ENCODE results near the gene WFDC12.
A peak's percentile ranks its signal among the peaks of the same experiment; 100 is the strongest.
"Not testable (repeated sequence)": the region's sequence is repeated elsewhere in the genome, so short reads cannot be mapped to it uniquely, and the experiment has no call there.

The WFDC12 gene

GRCh38 chr20:45124365-45124764, at the start of gene WFDC12:
TSS of gene WFDC12 (minus strand) at chr20:45124465. CDS start at chr20:45124447, 18 bp downstream.
- DNase-seq (ENCODE audit: low spot score): no peak

GRCh38 chr20:45173522-45173921, 49.3 kb upstream of the WFDC12 start:
- DNase-seq (ENCODE audit: low spot score): no peak

- no peak for DNase-seq (ENCODE audit: low spot score)
Observed at GRCh38 chr20:45164906-45165305, 40.6 kb upstream of the WFDC12 start.

GRCh38 chr20:45163083-45163803, 39.0 kb upstream of the WFDC12 start:
- DNase-seq (ENCODE audit: low spot score): no peak

GRCh38 chr20:45157962-45158361, 33.7 kb upstream of the WFDC12 start:
- peak; percentile 49 for DNase-seq (ENCODE audit: low spot score)

- no peak for DNase-seq (ENCODE audit: low spot score)
Observed at GRCh38 chr20:45156713-45157112, 32.4 kb upstream of the WFDC12 start.

- DNase-seq (ENCODE audit: low spot score): not testable (repeated sequence)
Observed at GRCh38 chr20:45154794-45155193, 30.5 kb upstream of the WFDC12 start.

GRCh38 chr20:45154183-45154582, 29.9 kb upstream of the WFDC12 start:
- DNase-seq (ENCODE audit: low spot score): no peak

- no peak for DNase-seq (ENCODE audit: low spot score)
Observed at GRCh38 chr20:45153752-45154151, 29.5 kb upstream of the WFDC12 start.

- no peak for DNase-seq (ENCODE audit: low spot score)
Observed at GRCh38 chr20:45153147-45153546, 28.9 kb upstream of the WFDC12 start.

- no peak for DNase-seq (ENCODE audit: low spot score)
Observed at GRCh38 chr20:45152405-45152804, 28.1 kb upstream of the WFDC12 start.

GRCh38 chr20:45149062-45149461, 24.8 kb upstream of the WFDC12 start:
- no peak for DNase-seq (ENCODE audit: low spot score)

GRCh38 chr20:45140836-45141235, 16.6 kb upstream of the WFDC12 start:
- DNase-seq (ENCODE audit: low spot score): no peak

GRCh38 chr20:45139733-45140375, 15.6 kb upstream of the WFDC12 start:
- not testable (repeated sequence) for DNase-seq (ENCODE audit: low spot score)

- DNase-seq (ENCODE audit: low spot score): peak; percentile 38
Observed at GRCh38 chr20:45138561-45139300, 14.5 kb upstream of the WFDC12 start.

- DNase-seq (ENCODE audit: low spot score): no peak
Observed at GRCh38 chr20:45136911-45137310, 12.6 kb upstream of the WFDC12 start.

- peak; percentile 22 for DNase-seq (ENCODE audit: low spot score)
Observed at GRCh38 chr20:45128099-45128498, 3.8 kb upstream of the WFDC12 start.

GRCh38 chr20:45121388-45121787, 2.9 kb downstream of the WFDC12 start:
- DNase-seq (ENCODE audit: low spot score): no peak

GRCh38 chr20:45119556-45120266, 4.6 kb downstream of the WFDC12 start:
- DNase-seq (ENCODE audit: low spot score): no peak

GRCh38 chr20:45118028-45118427, 6.2 kb downstream of the WFDC12 start:
- peak; percentile 43 for DNase-seq (ENCODE audit: low spot score)

- DNase-seq (ENCODE audit: low spot score): no peak
Observed at GRCh38 chr20:45117581-45117980, 6.7 kb downstream of the WFDC12 start.

GRCh38 chr20:45115829-45116228, 8.4 kb downstream of the WFDC12 start:
- no peak for DNase-seq (ENCODE audit: low spot score)

All from RKO (cell line).